ENCODE measurements around the gene IRGQ.
A peak's percentile ranks its signal among the peaks of the same experiment; 100 is the strongest.
"Not testable (repeated sequence)": the region's sequence is repeated elsewhere in the genome, so short reads cannot be mapped to it uniquely, and the experiment has no call there.

IRGQ gene

DNA sequence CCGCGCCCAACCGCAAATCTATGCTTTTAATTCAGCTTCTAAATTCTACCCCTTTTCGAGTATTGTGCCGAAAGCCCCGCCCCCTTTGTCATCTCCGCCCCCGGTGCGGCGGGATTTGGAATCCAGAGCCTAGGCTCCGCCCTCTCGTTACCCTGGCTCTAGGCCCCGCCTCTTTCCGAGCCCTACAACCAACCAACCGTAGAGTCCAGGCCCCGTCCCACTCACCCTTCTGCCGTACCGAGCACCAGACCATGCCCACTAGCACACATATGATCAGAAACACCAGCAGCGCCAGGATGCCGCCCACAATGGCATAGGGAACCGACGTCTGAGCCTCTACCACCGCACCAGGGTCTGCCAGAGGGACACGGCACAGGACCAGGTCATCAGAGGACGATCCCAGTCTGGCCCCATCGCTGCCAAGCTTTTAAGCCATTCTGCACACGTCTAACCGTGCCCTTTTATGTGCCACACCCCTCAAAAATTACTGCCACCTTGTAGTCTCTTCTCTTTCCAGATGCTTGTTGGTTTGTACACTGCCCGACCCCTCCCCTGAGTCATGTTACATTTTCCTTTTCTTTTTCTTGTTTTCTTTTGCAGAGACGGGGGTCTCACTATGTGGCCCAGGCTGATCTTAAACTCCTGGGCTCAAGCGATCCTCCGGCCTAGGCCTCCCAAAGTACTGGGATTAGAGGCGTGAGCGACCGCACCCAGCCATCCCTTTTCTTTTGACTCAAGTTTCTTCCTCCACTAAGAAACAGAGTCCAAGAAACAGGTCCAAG is 28.1 kb upstream of the IRGQ start:
- no peak for DNase-seq

DNA sequence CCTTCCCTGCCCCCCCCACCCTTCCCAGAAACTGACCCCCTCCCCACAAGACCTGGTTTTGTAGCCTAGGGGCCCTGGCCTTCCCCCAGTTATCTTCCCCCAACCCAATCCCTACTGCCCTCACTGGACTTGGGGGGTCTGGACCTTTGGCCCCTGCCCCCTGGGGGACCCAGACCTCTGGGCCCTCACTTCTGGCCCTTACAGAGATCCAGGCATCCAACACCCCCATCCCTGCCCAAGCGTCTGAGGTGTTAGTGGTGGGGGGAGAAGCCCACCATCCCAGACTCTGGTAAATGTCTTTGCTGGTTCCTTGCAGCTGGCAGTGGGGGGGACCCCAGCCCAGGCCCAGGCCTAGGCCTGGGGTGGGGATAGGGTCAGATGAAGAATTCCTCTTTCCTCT is 27.0 kb upstream of the IRGQ start:
- no peak for DNase-seq

DNA sequence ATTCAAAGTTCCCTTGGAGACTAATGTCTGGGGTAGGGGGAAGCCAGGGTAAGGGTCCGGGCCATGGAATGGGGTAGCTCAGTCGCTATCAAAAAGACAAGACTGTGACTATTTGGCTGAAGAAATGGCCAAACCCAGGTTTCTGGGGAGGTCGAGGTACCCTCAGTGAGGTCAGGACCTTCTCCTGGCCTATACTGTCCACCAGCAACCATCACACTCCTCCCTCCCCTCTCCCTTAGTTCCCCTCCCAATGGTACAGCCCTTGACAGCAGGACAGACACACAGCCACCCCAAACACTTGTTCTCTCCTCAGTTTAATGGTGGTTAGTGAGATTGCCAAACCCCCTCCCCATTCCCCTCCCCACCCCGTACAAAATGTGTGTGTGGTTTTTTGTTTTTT is 26.1 kb upstream of the IRGQ start:
- DNase-seq, result no peak

DNA sequence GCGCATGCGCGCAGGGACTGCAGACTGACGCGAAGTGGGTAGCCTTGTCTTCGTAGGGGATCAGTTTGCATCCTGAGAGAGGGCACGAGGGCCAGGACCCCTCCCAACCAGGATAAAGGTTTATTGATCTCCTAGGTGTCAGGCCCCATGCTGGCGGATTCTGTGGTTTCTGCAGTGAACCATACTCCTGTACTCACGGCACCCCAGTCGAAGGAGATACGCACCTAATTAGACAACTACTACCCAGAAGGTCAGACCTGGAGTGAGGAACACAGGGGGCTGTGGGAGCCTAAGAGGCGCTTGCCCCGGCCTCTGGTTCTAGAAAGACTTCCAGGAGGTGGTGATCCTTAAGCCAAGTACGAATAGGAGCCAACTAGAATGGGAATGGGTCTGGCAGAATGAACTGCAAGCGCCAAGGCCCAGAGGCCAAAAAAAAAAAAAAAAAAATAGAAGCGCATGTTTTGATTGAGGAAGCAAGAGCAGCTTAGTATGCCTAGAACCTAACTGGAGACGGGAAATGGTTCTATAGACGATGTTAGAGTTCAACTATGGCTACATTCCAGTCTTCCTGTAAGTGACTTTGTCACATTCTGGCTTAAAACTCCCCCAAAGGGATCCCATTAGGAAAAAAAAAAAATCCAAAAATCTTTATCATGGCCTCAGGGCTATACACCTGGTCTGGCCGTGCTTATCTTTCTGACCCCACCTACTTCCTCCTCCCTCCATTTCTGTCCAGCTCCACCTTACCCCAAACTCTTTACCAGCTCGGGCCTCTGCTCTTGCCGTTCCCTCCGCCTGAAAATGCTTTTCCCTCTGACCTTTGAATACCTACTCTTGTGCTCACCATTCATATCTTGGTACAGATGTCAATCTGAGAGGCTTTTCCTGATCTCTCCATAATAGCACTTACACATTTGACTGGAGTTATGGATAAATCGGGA is 24.4 kb upstream of the IRGQ start:
- DNase-seq, result no peak

DNA sequence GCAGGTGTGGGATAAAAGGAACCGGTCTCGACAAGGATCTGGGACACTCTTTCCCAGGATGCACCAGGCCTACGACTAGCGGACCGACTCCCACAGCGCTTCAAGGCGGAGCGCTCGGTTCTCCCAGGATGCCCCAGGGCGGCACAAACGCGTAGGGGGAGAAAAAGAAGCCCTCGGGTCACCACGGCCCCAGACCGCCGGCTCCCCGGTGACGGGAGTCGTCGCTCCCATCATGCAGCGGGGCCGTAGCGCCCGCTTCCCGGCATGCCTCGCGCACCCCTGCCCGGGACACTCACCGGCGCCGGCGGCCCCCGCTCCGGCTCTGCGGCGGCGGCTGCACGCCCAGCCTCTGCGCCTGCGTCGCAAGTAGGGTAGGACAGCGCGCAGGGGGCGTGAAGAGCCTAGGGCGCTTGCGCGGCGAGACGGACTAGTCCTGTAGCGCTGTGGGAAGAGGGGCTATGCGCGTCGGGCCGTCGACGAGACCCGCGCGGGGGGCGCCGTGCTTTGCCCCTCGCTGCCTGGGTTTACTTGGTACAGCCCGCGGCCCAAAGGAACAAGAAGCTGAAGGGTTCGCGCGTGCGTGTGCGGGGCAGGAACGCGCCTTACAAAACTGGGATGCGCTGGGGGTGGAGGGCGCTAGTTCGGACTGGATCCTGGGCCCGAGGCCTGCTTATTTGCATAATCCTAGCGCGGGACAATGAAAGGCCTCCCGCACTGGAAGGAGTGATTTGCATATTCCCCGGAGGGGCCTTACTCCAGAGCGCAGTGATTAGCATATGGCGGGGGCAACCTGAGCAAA is 23.5 kb upstream of the IRGQ start, which contains the start of gene ZNF428:
Gene ZNF428, minus strand, starts transcription at position 368 of the 799 bp plus-strand sequence. CDS start 5,325 bp downstream, outside the sequence.
- peak; percentile 72 for DNase-seq

DNA sequence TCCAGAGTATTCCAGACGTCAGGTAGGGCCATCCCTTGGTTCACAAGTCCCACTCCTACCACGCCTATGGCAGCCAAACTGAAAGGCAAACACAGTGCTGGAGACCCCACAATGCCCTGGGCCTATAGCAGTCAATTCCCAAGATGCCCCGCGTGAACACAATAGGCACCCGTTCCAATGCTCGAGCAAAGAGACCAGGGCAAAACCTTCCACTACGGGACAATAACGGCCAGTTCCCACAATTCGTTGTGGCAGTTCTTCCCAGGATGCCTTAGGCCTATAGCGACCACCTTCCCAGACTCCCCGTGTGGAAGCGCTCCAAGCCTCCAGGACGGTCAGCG is 23.0 kb upstream of the IRGQ start:
- DNase-seq, result peak; percentile 8

DNA sequence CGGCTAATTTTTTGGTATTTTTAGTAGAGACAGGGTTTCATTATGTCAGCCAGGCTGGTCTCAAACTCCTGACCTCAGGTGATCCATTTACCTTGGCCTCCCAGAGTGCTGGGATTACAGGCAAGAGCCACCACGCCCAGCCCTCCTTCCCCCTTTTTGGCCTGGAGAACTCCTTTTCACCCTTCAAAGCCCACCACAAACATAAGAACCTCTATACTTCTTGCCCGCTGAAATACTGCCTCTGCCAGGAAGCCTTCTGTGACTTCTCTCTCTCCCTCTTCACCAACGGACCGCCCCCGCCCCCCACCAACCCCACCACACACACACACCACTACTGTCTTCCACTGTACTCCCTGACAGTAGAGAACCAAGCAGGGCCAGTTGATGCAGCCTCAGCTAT is 21.0 kb upstream of the IRGQ start:
- DNase-seq, result no peak

DNA sequence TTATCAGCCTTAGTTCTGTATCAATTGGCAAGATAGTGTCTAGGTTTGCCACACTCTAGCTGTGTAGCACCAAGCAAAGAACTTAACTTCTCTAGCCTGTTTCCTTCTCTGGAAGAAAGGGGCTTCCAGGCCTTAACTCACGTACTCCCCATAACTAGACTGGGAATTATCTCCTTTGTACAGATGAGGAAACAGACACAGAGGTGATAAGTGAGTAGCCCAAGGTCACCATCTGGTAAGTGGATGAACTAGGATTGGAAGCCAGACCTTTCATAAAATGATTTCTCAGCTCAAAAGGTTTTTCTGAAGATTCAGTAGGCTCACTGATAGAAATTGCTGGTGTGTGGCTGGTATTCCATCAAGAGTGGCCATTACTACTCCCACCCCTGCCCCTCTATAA is 20.4 kb upstream of the IRGQ start:
- no peak for DNase-seq

DNA sequence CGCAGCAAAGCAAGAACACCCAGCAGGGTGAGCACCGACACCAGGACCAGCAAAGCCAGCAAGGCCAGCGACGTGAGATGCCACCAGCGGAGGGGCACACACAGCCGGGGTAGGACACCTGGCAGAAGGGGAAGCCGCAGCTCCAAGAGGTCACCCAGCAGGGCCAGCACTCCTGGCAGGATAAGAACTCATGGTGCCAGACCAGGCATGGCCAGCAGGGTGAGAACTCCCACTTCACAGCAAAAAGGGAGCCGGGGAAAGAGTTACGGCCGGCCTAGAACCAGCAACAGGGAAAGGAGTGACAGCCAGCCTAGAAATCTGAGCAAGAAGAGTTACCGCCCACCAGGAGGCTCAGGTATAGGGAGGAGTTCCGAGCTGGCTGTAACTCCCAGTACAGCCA is 16.4 kb upstream of the IRGQ start:
- DNase-seq, result no peak

DNA sequence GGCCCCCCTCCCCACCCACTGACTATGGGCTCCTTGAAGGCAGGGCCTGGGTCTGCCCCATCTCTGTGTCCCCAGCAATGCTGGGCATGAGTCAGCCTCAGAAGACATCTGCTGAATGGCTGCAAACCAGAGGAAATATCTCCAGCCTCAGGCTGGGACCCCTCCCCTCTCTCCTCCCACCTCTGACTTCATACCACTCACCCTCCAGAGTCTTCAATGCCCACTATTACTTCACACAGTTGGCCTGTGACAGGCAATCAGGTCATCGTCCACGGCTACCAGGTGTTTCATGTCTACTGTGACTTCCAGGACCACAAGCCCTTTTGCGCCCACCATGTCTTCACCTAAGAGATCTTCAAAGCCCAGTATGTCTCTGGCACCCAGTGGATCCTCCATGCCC is 15.9 kb upstream of the IRGQ start, which contains the start of gene SRRM5:
Gene SRRM5, plus strand, starts transcription at position 301 of the 400 bp plus-strand sequence. Its CDS starts 34 bp downstream, at position 335.
- DNase-seq, result no peak

DNA sequence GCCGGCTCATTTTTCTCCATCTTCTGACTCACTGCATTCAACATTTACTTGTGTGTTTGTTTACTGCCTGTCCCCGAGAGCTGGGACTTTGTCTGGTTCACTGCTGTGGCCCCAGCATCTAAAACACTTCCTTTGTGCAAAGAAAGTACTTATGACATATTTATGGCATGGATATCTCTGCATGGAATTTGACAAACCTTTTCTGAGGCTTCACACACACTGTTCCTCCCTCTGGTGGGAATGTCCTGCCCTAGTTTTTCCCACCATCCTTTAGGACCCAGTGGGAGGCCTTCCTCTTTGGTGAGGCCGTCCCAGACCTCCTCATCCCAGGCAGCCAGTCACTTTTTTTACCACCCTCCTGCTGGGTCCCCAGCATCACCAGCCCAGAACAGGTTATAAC is 14.6 kb upstream of the IRGQ start:
- DNase-seq, result no peak

DNA sequence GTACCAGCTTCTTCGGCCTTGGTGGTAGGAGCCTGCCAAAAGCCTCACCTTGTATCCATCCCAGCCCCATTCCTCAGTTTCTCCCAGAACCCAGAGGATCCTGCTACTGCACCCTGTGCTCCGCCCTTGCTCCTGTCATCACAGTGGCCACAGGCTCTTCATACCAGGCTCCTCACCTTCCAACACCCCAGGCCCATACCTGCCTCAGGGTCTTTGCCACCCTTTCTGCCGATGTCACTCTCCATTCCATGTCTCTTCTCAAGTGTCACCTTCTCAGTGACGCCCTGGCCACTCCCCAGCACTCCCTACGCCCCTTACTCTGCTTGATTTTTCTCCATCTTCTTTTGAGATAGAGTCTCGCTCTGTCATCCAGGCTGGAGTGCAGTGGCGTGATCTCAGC is 13.9 kb upstream of the IRGQ start:
- no peak for DNase-seq

DNA sequence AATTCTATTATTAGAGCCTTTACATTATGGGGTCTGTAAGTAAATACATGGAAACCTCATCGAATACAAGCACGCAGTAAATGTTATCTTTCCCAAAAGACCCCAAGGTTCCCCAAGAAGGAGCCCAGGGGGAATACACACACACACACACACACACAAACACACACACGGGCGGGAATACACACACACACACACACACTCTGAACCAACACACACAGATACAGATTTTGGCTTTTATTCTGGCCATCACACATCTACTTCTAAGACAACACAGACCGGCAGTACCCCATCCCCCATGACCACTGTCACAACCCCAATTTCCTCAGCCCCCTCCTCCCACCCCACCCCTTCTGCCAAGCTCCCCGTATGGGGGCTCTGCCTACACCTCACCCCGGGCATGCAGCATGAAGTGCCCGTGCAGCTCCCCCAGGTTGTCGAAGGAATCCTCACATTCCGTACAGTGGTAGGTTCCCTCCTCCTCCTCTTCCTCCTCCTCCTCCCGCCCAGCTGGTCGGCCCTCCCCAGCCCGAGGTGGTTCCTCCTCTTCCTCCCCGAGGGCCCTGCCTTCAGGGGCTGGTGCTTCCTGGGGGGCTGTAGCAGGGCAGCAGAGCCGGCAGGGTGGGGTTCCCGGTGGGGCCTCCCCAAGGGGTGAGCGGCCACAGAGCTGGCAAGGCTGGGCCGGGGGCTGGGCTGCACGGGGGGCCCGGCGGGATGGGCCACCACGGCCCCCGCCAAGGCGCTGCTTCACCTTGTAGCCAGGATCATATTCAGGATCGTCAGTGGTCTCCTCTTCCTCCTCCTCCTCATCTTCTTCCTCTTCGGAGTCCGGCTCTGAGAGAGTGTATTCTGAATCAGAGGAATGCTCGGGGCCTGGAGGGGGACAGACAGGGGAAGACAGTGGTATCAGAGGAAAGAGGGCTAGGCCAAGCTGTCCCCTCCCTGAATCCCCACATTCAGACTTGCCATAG is 11.6 kb upstream of the IRGQ start:
- no peak for DNase-seq

DNA sequence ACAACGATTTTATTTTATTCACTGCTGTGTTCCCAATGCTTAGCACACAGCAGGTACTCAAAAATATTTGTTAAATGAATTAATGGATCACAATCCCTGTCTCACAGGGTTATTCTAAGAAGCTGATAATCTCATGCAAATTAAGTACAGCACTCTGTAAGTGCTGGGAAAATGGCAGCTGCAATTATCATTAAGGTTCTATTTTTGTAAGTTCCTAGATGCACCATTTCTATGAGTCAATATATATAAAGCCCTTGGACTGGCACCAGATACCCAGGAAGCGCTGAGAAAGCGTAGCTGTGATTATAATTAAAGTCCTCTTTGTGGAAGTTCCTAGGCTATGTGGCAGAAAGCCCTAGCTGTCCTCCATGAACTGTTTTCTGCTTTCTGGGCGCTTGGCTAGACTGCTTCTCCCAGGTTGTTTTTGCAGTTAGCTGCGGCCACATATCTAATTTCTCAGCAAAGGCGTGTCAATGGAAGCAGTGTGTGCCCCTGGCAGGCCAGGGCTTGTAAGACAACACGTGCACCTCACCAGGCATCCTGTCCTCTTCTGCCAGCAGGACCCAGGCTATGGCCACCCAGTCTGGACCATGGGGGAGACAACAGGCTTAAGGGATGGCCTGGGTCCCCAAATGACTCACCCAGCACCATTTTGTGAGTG is 10.8 kb upstream of the IRGQ start:
- no peak for DNase-seq

DNA sequence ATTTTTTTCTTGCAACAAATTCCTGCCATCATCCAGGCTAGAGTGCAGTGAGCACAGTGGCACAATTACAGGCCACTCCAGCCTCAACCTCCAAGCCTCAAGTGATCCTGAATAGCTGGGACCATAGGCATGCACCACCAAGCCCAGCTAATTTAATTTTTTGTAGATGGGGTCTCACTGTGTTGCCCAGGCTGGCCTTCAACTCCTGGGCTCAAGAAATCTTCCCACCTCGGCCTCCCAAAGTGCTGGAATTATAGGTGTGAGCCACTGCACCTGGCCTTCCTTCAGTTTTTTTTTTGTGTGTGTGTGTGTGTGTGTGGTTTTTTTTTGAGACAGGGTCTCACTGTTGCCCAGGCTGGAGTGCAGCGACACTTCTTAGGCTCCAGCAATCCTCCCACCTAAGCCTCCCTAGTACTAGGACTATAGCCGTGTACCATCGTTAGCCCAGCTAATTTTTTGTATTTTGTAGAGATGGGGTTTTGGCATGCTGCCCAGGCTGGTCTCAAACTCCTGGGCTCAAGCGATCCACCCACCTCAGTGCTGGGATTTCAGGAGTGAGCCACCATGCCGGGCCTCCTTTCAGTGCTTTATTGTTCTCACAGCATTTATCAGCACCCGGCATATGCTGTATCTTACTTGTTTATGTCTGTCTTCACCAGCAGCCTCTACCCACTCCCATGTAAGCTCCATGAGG is 10.1 kb upstream of the IRGQ start:
- DNase-seq, result no peak

DNA sequence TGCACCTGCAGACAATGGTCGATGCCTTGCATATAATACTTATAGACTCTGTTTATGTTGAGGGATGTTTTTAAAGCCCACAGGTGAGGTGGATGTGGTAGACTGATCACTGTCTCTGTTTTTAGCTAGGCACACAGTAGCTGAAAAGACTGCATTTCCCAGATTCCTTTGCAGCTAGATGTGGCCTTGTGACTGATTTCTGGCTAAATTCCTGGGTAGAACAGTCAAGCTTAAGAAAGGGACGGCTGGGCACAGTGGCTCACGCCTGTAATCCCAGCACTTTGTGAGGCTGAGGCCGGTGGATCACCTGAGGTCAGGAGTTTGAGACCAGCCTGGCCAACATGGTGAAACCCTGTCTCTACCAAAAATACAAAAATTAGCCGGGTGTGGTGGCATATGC is 4.4 kb upstream of the IRGQ start:
- DNase-seq, result not testable (repeated sequence)

DNA sequence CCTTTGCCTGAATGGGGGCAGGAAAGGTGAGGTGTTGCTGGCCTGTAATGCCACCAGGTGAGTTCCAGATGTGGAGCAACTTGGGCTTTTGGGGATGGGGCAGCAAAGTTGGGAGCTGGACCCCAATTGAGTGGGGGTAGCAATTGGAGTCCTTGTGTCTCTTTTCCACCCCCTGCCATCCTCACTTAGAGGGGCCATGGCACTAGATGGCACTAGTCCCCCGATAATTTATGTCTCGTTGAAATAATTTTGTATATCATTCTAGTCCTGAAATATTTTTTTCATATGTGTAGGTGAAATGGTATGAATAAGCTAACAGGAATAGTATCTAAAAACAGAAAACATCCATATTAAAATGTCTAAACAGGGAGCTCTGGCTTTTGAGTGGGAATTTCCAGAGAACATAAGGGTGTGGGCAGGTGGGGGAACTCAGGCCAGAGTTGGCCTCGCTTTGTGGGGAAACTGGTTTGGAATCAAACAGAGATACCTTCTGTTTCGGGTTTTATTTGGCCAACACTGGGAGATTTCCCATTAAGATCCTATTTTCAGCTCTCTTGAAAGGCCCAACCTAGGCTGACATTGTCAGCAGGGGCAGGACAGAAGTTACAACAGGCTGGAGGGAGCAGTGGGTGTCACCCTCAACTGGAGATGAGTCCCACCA is 3.8 kb upstream of the IRGQ start:
- DNase-seq, result no peak

DNA sequence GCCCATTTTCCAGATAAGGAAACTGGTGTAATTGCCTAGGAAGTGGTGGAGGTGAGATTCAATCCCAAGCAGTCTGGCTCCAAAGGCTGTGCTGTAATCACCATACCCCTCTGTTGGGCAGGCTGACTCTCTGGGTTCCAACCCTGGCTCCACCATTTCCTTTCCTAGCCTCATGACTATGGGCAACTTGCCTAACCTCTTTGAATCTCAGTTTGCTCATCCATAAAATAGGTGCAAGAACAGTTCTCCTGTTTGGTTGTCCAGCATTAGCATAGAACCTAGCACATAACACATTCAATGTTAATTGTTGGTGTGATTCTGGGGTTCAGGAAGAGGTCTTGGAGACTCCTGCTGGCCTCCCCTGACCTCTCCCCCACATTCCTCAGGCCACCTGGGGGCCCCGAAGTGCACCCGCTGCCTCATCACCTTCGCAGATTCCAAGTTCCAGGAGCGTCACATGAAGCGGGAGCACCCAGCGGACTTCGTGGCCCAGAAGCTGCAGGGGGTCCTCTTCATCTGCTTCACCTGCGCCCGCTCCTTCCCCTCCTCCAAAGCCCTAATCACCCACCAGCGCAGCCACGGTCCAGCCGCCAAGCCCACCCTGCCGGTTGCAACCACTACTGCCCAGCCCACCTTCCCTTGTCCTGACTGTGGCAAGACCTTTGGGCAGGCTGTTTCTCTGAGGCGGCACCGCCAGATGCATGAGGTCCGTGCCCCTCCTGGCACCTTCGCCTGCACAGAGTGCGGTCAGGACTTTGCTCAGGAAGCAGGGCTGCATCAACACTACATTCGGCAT is 2.7 kb upstream of the IRGQ start:
- no peak for DNase-seq

DNA sequence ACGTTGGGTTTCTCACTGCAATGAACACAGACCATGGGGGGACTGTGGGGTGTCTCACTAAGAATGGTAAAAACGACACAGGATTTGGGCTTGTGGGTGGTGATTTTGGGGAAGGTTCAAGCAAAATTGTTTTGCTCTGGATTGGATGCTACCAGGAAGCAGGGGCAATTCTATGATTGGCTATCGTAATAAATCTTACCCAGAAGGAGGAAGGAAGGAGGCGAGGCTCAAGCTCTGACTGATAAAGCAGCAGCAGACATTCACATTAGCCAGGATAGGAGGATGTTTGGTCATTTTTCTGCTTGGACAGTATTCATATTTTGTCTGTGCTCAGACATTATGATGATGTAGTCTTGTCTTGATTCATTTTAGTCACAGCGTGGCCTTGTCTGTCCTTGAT is 1.9 kb upstream of the IRGQ start:
- DNase-seq, result no peak

Measured in NCI-H524 treated with DMSO at 0.1 percent for 48 hours (cell line).